Colonic mucosa (tissue), 4 donors: ENCODE measurements around the gene CTNND2. TPM values are rescaled to one million over a fixed set of nuclear protein-coding genes. Genes with fewer than 3 reads are reported as not detected.
"Not testable (repeated sequence)": the region's sequence is repeated elsewhere in the genome, so short reads cannot be mapped to it uniquely, and the experiment has no call there.

ENCODE experiments used
- DNase-seq: peaks from one replicate; pipeline ENCODE4 v3.0.0-alpha.2; 2020
- H3K27ac ChIP-seq: fragments of 200-600 bp; one replicate; pipeline ENCODE4 v1.8.0; 2021
- H3K27me3 ChIP-seq: fragments of 200-600 bp; one replicate; pipeline ENCODE4 v1.8.0; 2021
- H3K36me3 ChIP-seq: fragments of 200-600 bp; one replicate; pipeline ENCODE4 v1.8.0; 2021
- H3K4me1 ChIP-seq: fragments of 200-600 bp; one replicate; pipeline ENCODE4 v1.8.0; 2021; ENCODE audit warnings: mild to moderate bottlenecking
- H3K4me3 ChIP-seq: fragments of 200-600 bp; one replicate; pipeline ENCODE4 v1.8.0; 2021
- H3K9ac ChIP-seq, 2 donors: one replicate each; pipeline ENCODE4 v1.7.0; 2013; ENCODE audit warnings: control low read depth in 2 of 2, low read depth in 2 of 2, low read length in 2 of 2
- H3K9me3 ChIP-seq: fragments of 200-600 bp; one replicate; pipeline ENCODE4 v1.8.0; 2021
- CTCF ChIP-seq: fragments of 200-600 bp; IDR thresholded peaks from one replicate; pipeline ENCODE4 v1.8.0; 2022; ENCODE audit warnings: antibody characterized with exemption, mild to moderate bottlenecking
- intact Hi-C: fragments of 100-400 bp; cut with DNase I; formaldehyde crosslinking; loops from one replicate; pipeline ENCODE4 v1.14.1; 2022
- total RNA-seq, 2 donors: library from RNA; stranded (reverse); fragmentation: NEBNext Ultra II Directional in 1 of 2; extraction: Animal tissue kit (Norgen Biotek cat#: 25700) in 1 of 2; gene quantifications; one replicate each; pipeline ENCODE4 v1.2.1, GENCODE V29; 2021
- donor health status: healthy.
- donor health status: DM: no; HTN: no; CAD: no.
- donor health status: DM: no; HTN: no; CAD: no.

The CTNND2 gene
- total RNA-seq, 2 donors from 2014 or later = 1.1 TPM

- Histone ChIP-seq H3K27me3 (no peaks in the 10 kb centered on the region), H3K9ac (no peak overlapping the region), H3K4me1 (no peaks in the 10 kb centered on the region), H3K4me3 (no peak overlapping the region), H3K9me3 (no peaks in the 10 kb centered on the region), H3K36me3 (no peaks in the 10 kb centered on the region), H3K27ac (no peak overlapping the region)
- no peak for DNase-seq
- intact Hi-C loops = no loop called here
- TF ChIP-seq CTCF = no peak
These were observed 284.8 kb downstream of the CTNND2 start for GRCh38 chr5:11619339-11620024.

- no peak overlapping the region for H3K27ac ChIP-seq
- H3K9me3 ChIP-seq = no peaks in the 10 kb centered on the region
- no peaks in the 10 kb centered on the region for H3K27me3 ChIP-seq
- intact Hi-C loops = no loop called here
- no peaks in the 10 kb centered on the region for H3K36me3 ChIP-seq
- DNase-seq = no peak
- H3K9ac ChIP-seq = no peak overlapping the region
- no peak overlapping the region for H3K4me3 ChIP-seq
- no peak for TF ChIP-seq CTCF
- no peaks in the 10 kb centered on the region for H3K4me1 ChIP-seq
These were observed 287.2 kb downstream of the CTNND2 start for GRCh38 chr5:11617080-11617479.

GRCh38 chr5:11616624-11617023, 287.6 kb downstream of the CTNND2 start:
- H3K4me1 ChIP-seq, H3K27me3 ChIP-seq, intact Hi-C loops, H3K36me3 ChIP-seq, H3K4me3 ChIP-seq, H3K9ac ChIP-seq, H3K9me3 ChIP-seq, H3K27ac ChIP-seq, DNase-seq: not testable (repeated sequence)

- H3K27ac ChIP-seq = no peak overlapping the region
- no peak overlapping the region for H3K4me3 ChIP-seq
- H3K4me1 ChIP-seq = no peaks in the 10 kb centered on the region
- intact Hi-C loops = no loop called here
- no peaks in the 10 kb centered on the region for H3K27me3 ChIP-seq
- no peak for DNase-seq
- no peak for TF ChIP-seq CTCF
- no peaks in the 10 kb centered on the region for H3K36me3 ChIP-seq
- H3K9me3 ChIP-seq = no peaks in the 10 kb centered on the region
- no peak overlapping the region for H3K9ac ChIP-seq
These were observed 293.2 kb downstream of the CTNND2 start for GRCh38 chr5:11611011-11611410.

GRCh38 chr5:11609570-11610303, 294.5 kb downstream of the CTNND2 start:
- no peaks in the 10 kb centered on the region for H3K36me3 ChIP-seq
- H3K9ac ChIP-seq = no peak overlapping the region
- intact Hi-C loops = no loop called here
- no peaks in the 10 kb centered on the region for H3K4me1 ChIP-seq
- H3K4me3 ChIP-seq = no peak overlapping the region
- H3K27me3 ChIP-seq = no peaks in the 10 kb centered on the region
- no peak overlapping the region for H3K27ac ChIP-seq
- H3K9me3 ChIP-seq = no peaks in the 10 kb centered on the region
- TF ChIP-seq CTCF = no peak
- DNase-seq = no peak

- Histone ChIP-seq H3K27ac (no peak overlapping the region), H3K4me1 (no peaks in the 10 kb centered on the region), H3K27me3 (no peaks in the 10 kb centered on the region), H3K36me3 (no peaks in the 10 kb centered on the region), H3K9ac (no peak overlapping the region), H3K9me3 (no peaks in the 10 kb centered on the region), H3K4me3 (no peak overlapping the region)
- DNase-seq = no peak
- TF ChIP-seq CTCF = no peak
- intact Hi-C loops = no loop called here
These were observed 295.7 kb downstream of the CTNND2 start for GRCh38 chr5:11608530-11608929.
